HCT116 (cell line): ENCODE measurements around the gene FAM9A. TPM values are rescaled to one million over a fixed set of nuclear protein-coding genes. Genes with fewer than 3 reads are reported as not detected.

Source experiments
- ATAC-seq: fragments of 200-7000 bp; cut with Tn5 transposase; 2 replicates; pipeline ENCODE4 v1.9.1; 2020; ENCODE audit warnings: mild to moderate bottlenecking, moderate library complexity
- BruUV-seq: library from RNA; stranded (reverse); fragments of 400-500 nt; replicated peaks from 2 replicates; lab custom pipeline; 2021; lab: Mats Ljungman, UMichigan
- CTCF ChIA-PET: fragments of 300-600 bp; sonication (Branson Sonifier 250); formaldehyde crosslinking; loops from one replicate; lab custom pipeline; 2021; ENCODE audit warnings: antibody characterized with exemption; lab: Charles Lee
- POLR2A ChIA-PET: fragments of 300-600, 350-600 bp; sonication (Branson Sonifier 250); formaldehyde crosslinking; loops from one replicate; lab custom pipeline; 2021; ENCODE audit warnings: antibody characterized with exemption; lab: Charles Lee
- RAD21 ChIA-PET, 2 experiments: fragments of 300-600 bp; sonication (Branson Sonifier 250); formaldehyde crosslinking; loops; one replicate each; lab custom pipeline; 2023; ENCODE audit warnings: low total read pairs in 2 of 2; ENCODE audit not compliant: uncharacterized antibody in 2 of 2, unreplicated experiment in 2 of 2, low non-redundant PET in 1 of 2; lab: Charles Lee
- DNase-seq: peaks from one replicate; pipeline ENCODE4 v3.0.0-alpha.2; 2010; ENCODE audit warnings: low read depth, low spot score
- H2AFZ ChIP-seq: fragments of 200-600 bp; shearing (Covaris generic), sonication (generic); 2 replicates; pipeline ENCODE4 v1.6.1; 2017; ENCODE audit warnings: low read depth, mixed run types, mixed read lengths, antibody characterized with exemption, low read length; ENCODE audit not compliant: poor library complexity, severe bottlenecking
- H3K27ac ChIP-seq: 2 replicates; pipeline ENCODE4 v1.5.1; 2012; ENCODE audit warnings: low read depth, low read length
- H3K27me3 ChIP-seq: fragments of 200-600 bp; sonication (generic); 2 replicates; pipeline ENCODE4 v1.6.1; 2016; ENCODE audit warnings: mixed run types, low read length, mixed read lengths; ENCODE audit not compliant: insufficient read depth
- H3K36me3 ChIP-seq, 2 experiments: fragments of 200-500 bp in 1 of 2; fragments of 200-600 bp in 1 of 2; sonication (Bioruptor generic) in 1 of 2; sonication (generic) in 1 of 2; 2 replicates each; pipeline versions ENCODE4 v1.5.1 to v1.6.1; 2014 to 2016; ENCODE audit warnings: low read length in 2 of 2, inconsistent platforms in 1 of 2, mixed read lengths in 1 of 2, mixed run types in 1 of 2; ENCODE audit not compliant: insufficient read depth in 2 of 2, control insufficient read depth in 1 of 2
- H3K4me1 ChIP-seq, 2 experiments: fragments of 200-600 bp in 1 of 2; sonication (generic) in 1 of 2; 2 replicates each; pipeline versions ENCODE4 v1.5.1 to v1.6.1; 2012 to 2017; ENCODE audit warnings: low read length in 2 of 2, inconsistent platforms in 1 of 2, mild to moderate bottlenecking in 1 of 2, mixed read lengths in 1 of 2, mixed run types in 1 of 2, moderate library complexity in 1 of 2; ENCODE audit not compliant: insufficient read depth in 2 of 2, control insufficient read depth in 1 of 2
- H3K4me2 ChIP-seq: fragments of 200-600 bp; sonication (generic); 2 replicates; pipeline ENCODE4 v1.6.1; 2017; ENCODE audit warnings: mixed run types, low read length, mixed read lengths
- H3K4me3 ChIP-seq, 2 experiments: fragments of 200-600 bp in 1 of 2; sonication (generic) in 1 of 2; replicated peaks in 1 of 2; 2 replicates each; pipeline ENCODE4 v1.5.1; 2011 to 2016; ENCODE audit warnings: low read length in 2 of 2, control low read depth in 1 of 2, low read depth in 1 of 2, mild to moderate bottlenecking in 1 of 2, mixed read lengths in 1 of 2, mixed run types in 1 of 2
- H3K79me2 ChIP-seq: fragments of 200-600 bp; sonication (generic); 2 replicates; pipeline ENCODE4 v1.6.1; 2017; ENCODE audit warnings: mild to moderate bottlenecking, mixed run types, low read length, moderate library complexity, mixed read lengths; ENCODE audit not compliant: insufficient read depth
- H3K9ac ChIP-seq: fragments of 200-600 bp; sonication (generic); 2 replicates; pipeline ENCODE4 v1.6.1; 2016; ENCODE audit warnings: low read length, mixed read lengths
- H3K9me2 ChIP-seq: fragments of 200-600 bp; sonication (generic), shearing (Covaris generic); 2 replicates; pipeline ENCODE4 v1.6.1; 2017; ENCODE audit warnings: mixed run types, mild to moderate bottlenecking, moderate library complexity; ENCODE audit not compliant: insufficient read depth
- H3K9me3 ChIP-seq, 2 experiments: fragments of 200-500 bp in 1 of 2; fragments of 200-600 bp in 1 of 2; sonication (Bioruptor generic) in 1 of 2; sonication (generic) in 1 of 2; 2 replicates each; pipeline ENCODE4 v1.6.1; 2014 to 2017; ENCODE audit warnings: low read length in 2 of 2, mixed read lengths in 2 of 2, inconsistent platforms in 1 of 2, low read depth in 1 of 2, mild to moderate bottlenecking in 1 of 2, mixed run types in 1 of 2, moderate library complexity in 1 of 2; ENCODE audit not compliant: control insufficient read depth in 1 of 2, insufficient read depth in 1 of 2
- H4K20me1 ChIP-seq: fragments of 200-600 bp; sonication (generic), shearing (Covaris generic); 2 replicates; pipeline ENCODE4 v1.6.1; 2017; ENCODE audit warnings: mixed run types, mild to moderate bottlenecking, moderate library complexity; ENCODE audit not compliant: insufficient read depth
- CBX3 ChIP-seq: IDR thresholded peaks from 2 replicates; pipeline ENCODE4 v1.6.1; 2012; ENCODE audit warnings: low read depth
- CTCF ChIP-seq, 3 experiments: fragments of 200-600 bp in 1 of 3; sonication (generic) in 1 of 3; IDR thresholded peaks in 2 of 3; conservative IDR thresholded peaks in 1 of 3; 2 replicates each; pipeline ENCODE4 v1.5.1; 2012 to 2017; ENCODE audit warnings: low read depth in 2 of 3, low read length in 2 of 3, antibody characterized with exemption in 1 of 3, borderline replicate concordance in 1 of 3, control low read depth in 1 of 3, mild to moderate bottlenecking in 1 of 3, mixed read lengths in 1 of 3, mixed run types in 1 of 3, moderate library complexity in 1 of 3; ENCODE audit not compliant: insufficient read depth in 1 of 3
- ELF1 ChIP-seq: IDR thresholded peaks from 2 replicates; pipeline ENCODE4 v1.6.1; 2012; ENCODE audit warnings: low read depth, borderline replicate concordance
- JUND ChIP-seq: IDR thresholded peaks from 2 replicates; pipeline ENCODE4 v1.6.1; 2012
- POLR2AphosphoS5 ChIP-seq: IDR thresholded peaks from 2 replicates; pipeline ENCODE4 v1.6.1; 2011; ENCODE audit warnings: mild to moderate bottlenecking, low read depth, low read length, moderate library complexity
- RAD21 ChIP-seq: IDR thresholded peaks from 2 replicates; pipeline ENCODE4 v1.6.1; 2012; ENCODE audit warnings: low read depth, mild to moderate bottlenecking
- SIN3A ChIP-seq: IDR thresholded peaks from 2 replicates; pipeline ENCODE4 v1.6.1; 2012; ENCODE audit warnings: low read depth
- SP1 ChIP-seq: IDR thresholded peaks from 2 replicates; pipeline ENCODE4 v1.6.1; 2012; ENCODE audit warnings: low read depth
- SRF ChIP-seq: IDR thresholded peaks from 2 replicates; pipeline ENCODE4 v1.6.1; 2012; ENCODE audit warnings: low read depth
- TCF7L2 ChIP-seq: IDR thresholded peaks from 2 replicates; pipeline ENCODE4 v1.7.0; 2011; ENCODE audit warnings: borderline replicate concordance, inconsistent platforms; ENCODE audit not compliant: insufficient read depth, insufficient read length; ENCODE audit errors: extremely low read depth
- ZBTB33 ChIP-seq: IDR thresholded peaks from 2 replicates; pipeline ENCODE4 v1.6.1; 2011; ENCODE audit warnings: mild to moderate bottlenecking, low read length, moderate library complexity; ENCODE audit not compliant: insufficient replicate concordance; ENCODE audit errors: extremely low read depth
- intact Hi-C: fragments of 100-400 bp; cut with micrococcal nuclease; formaldehyde crosslinking; loops from 2 replicates; pipeline ENCODE4 v1.10.0; 2022
- total RNA-seq: library from RNA; stranded (reverse); gene quantifications from one replicate; pipeline ENCODE4 v1.2.1, GENCODE V29; 2021; ENCODE audit not compliant: unreplicated experiment

The FAM9A gene
- total RNA-seq, 1 experiment from 2014 or later = not detected

GRCh38 chrX:8822002-8822401, 20.8 kb upstream of the FAM9A start:
- Histone ChIP-seq H4K20me1 (no peaks in the 10 kb centered on the region), H3K27ac (no peak overlapping the region), H3K9ac (no peak overlapping the region), H3K4me1 (no peaks in the 10 kb centered on the region), H3K27me3 (no peaks in the 10 kb centered on the region), H3K36me3 (no peaks in the 10 kb centered on the region), H3K9me2 (no peaks in the 10 kb centered on the region), H3K4me3 (no peak overlapping the region), H3K4me2 (no peak overlapping the region), H3K9me3 (no peaks in the 10 kb centered on the region), H3K79me2 (no peaks in the 10 kb centered on the region), H2AFZ (no peak overlapping the region)
- intact Hi-C loops = no loop called here
- ChIA-PET CTCF (no interaction called here), POLR2A (no interaction called here), RAD21 (no interaction called here)
- TF ChIP-seq JUND (no peak), CTCF (IDR thresholded peaks at IDR 0.05 in 2 of 3, conservative IDR thresholded peaks at IDR 0.05 in 1 of 3; ENCODE audit: borderline replicate concordance in 1 of 3, insufficient read depth in 1 of 3, low read depth in 2 of 3, low read length in 2 of 3) (no peak), SRF (no peak), RAD21 (no peak), SP1 (no peak), CBX3 (no peak), POLR2AphosphoS5 (no peak), ELF1 (no peak), TCF7L2 (no peak), ZBTB33 (no peak), SIN3A (no peak)
- ATAC-seq = no peak
- no peak for DNase-seq
- BruUV-seq = no TSS peak
